GM23338 (cell line): Measurements from ENCODE around the gene BHLHA15. TPM values are rescaled to one million over a fixed set of nuclear protein-coding genes. Genes with fewer than 3 reads are reported as not detected.

Source experiments
- ATAC-seq: fragments of 200-7000 bp; cut with Tn5 transposase; 3 replicates; pipeline ENCODE4 v1.9.1; 2020
- DNase-seq: peaks from one replicate; pipeline ENCODE4 v3.0.0-alpha.2; 2015; ENCODE audit warnings: low spot score
- H2AFZ ChIP-seq: fragments of 200-600 bp; sonication (generic); 2 replicates; pipeline ENCODE4 v1.8.0; 2016; ENCODE audit warnings: antibody characterized with exemption, mild to moderate bottlenecking, moderate library complexity
- H3F3A ChIP-seq: fragments of 200-600 bp; sonication (generic); replicated peaks from 2 replicates; pipeline ENCODE4 v1.8.0; 2017; ENCODE audit warnings: antibody characterized with exemption, mixed run types, low read depth
- H3K27ac ChIP-seq: fragments of 200-600 bp; sonication (generic); 2 replicates; pipeline ENCODE4 v1.6.1; 2016; ENCODE audit warnings: low read depth
- H3K27me3 ChIP-seq: fragments of 200-600 bp; sonication (generic); 2 replicates; pipeline ENCODE4 v1.8.0; 2016; ENCODE audit warnings: mild to moderate bottlenecking, mixed run types, moderate library complexity; ENCODE audit not compliant: insufficient read depth
- H3K36me3 ChIP-seq: fragments of 200-600 bp; sonication (generic); 2 replicates; pipeline ENCODE4 v1.8.0; 2016; ENCODE audit warnings: mild to moderate bottlenecking; ENCODE audit not compliant: insufficient read depth
- H3K4me1 ChIP-seq: fragments of 200-600 bp; sonication (generic); 2 replicates; pipeline ENCODE4 v1.8.0; 2016; ENCODE audit warnings: mild to moderate bottlenecking, moderate library complexity; ENCODE audit not compliant: insufficient read depth
- H3K4me2 ChIP-seq: fragments of 200-600 bp; sonication (generic); 2 replicates; pipeline ENCODE4 v1.7.1; 2017; ENCODE audit warnings: mixed run types
- H3K4me3 ChIP-seq: fragments of 200-600 bp; sonication (generic); 2 replicates; pipeline ENCODE4 v1.6.1; 2016; ENCODE audit warnings: mixed run types
- H3K79me2 ChIP-seq: fragments of 200-600 bp; sonication (generic); replicated peaks from 2 replicates; pipeline ENCODE4 v1.8.0; 2017; ENCODE audit warnings: mild to moderate bottlenecking; ENCODE audit not compliant: insufficient read depth
- H3K9me2 ChIP-seq: fragments of 200-600 bp; sonication (generic); 2 replicates; pipeline ENCODE4 v1.8.0; 2017; ENCODE audit not compliant: insufficient read depth
- H4K20me1 ChIP-seq: fragments of 200-600 bp; sonication (generic); replicated peaks from 2 replicates; pipeline ENCODE4 v1.8.0; 2017; ENCODE audit warnings: mild to moderate bottlenecking; ENCODE audit not compliant: insufficient read depth
- H3K27ac Mint-ChIP-seq: 2 replicates; pipeline ENCODE4 v1.8.0; 2020; ENCODE audit warnings: inconsistent platforms, mild to moderate bottlenecking, moderate library complexity, mixed read lengths
- H3K27me3 Mint-ChIP-seq: 3 replicates; pipeline ENCODE4 v1.8.0; 2022; ENCODE audit warnings: low read depth, mild to moderate bottlenecking, moderate library complexity, mixed read lengths, inconsistent platforms; ENCODE audit not compliant: insufficient read depth, poor library complexity
- H3K36me3 Mint-ChIP-seq: 3 replicates; pipeline ENCODE4 v1.8.0; 2021; ENCODE audit warnings: low read depth, mild to moderate bottlenecking, inconsistent platforms, moderate library complexity, mixed read lengths
- H3K4me1 Mint-ChIP-seq: 3 replicates; pipeline ENCODE4 v1.8.0; 2020; ENCODE audit warnings: mild to moderate bottlenecking, inconsistent platforms, mixed read lengths
- H3K4me3 Mint-ChIP-seq: 3 replicates; pipeline ENCODE4 v1.8.0; 2021; ENCODE audit warnings: moderate library complexity, mild to moderate bottlenecking, inconsistent platforms, mixed read lengths
- H3K9me3 Mint-ChIP-seq: 3 replicates; pipeline ENCODE4 v1.8.0; 2020; ENCODE audit warnings: moderate library complexity, mild to moderate bottlenecking, inconsistent platforms, mixed read lengths
- CREB1 ChIP-seq: fragments of 250-450 bp; sonication (Bioruptor Pico); IDR thresholded peaks from 2 replicates; pipeline ENCODE4 v1.5.0; 2020; ENCODE audit warnings: low read depth, mild to moderate bottlenecking, moderate library complexity
- NANOG ChIP-seq: IDR thresholded peaks from 2 replicates; pipeline ENCODE4 v1.6.1; 2016; ENCODE audit warnings: antibody characterized with exemption, borderline replicate concordance
- POLR2AphosphoS5 ChIP-seq: IDR thresholded peaks from 2 replicates; pipeline ENCODE4 v1.6.1; 2016; ENCODE audit warnings: antibody characterized with exemption, low read depth
- REST ChIP-seq: IDR thresholded peaks from one replicate; pipeline ENCODE4 v1.6.1; 2018; ENCODE audit warnings: antibody characterized with exemption; ENCODE audit not compliant: unreplicated experiment
- STAT1 ChIP-seq: IDR thresholded peaks from one replicate; pipeline ENCODE4 v1.6.1; 2016; ENCODE audit warnings: antibody characterized with exemption; ENCODE audit not compliant: unreplicated experiment
- ZNF331 ChIP-seq: fragments of 250-450 bp; sonication (Bioruptor Pico); IDR thresholded peaks from 2 replicates; pipeline ENCODE4 v1.5.0; 2020; ENCODE audit warnings: low read depth, mild to moderate bottlenecking, moderate library complexity
- ZNF462 ChIP-seq: fragments of 250-450 bp; sonication (Bioruptor Pico); IDR thresholded peaks from 2 replicates; pipeline ENCODE4 v1.5.0; 2020; ENCODE audit warnings: mild to moderate bottlenecking, moderate library complexity
- long read RNA-seq: library from polyadenylated mRNA; unstranded; transcript quantifications from one replicate; pipeline ENCODE4 v2.0.0, GENCODE V29; 2020; ENCODE audit not compliant: unreplicated experiment
- polyA plus RNA-seq: library from polyadenylated mRNA; unstranded; fragments of >200 nt; fragmentation: Nextera tagmentation; extraction: Ambion mirVana; gene quantifications from 2 replicates; pipeline ENCODE4 v1.2.1, GENCODE V29; 2016
- total RNA-seq: library from RNA; depleted of rRNA; stranded (reverse); fragments of >200 nt; shearing (Covaris generic); gene quantifications from 2 replicates; pipeline ENCODE4 v1.2.3, GENCODE V29; 2014; rRNA removed

Gene BHLHA15
- 8.3 and 10.9 TPM in 2 replicates for total RNA-seq
- 0.99 and 1.4 TPM in 2 replicates for polyA plus RNA-seq
- long read RNA-seq, result 0 reads

DNA sequence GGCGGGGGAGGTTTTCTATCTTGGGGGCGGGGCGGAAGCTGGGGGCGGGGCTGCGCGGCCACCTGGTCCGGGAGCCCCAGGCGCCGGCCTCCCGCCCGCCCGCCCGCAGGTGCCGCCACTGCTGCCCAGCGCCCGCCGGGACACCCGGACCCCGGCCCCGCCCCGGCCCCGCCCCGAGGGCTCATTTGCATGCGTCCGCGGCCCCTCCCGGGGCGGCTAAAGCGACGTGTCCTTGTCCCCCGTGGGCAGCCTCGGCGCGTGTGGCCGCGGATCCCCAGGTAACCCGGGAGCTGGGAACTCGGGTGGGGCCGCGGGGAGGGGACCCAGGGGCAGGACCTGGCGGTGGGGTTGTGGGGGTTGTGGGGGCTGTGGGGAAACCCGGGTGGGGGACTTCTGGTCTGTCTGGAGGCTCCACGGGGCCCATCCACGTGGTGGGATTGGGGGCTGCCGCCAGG, at the start of gene BHLHA15:
TSS of gene BHLHA15 (plus strand) at position 219 of the 455 bp plus-strand sequence. CDS start 871 bp downstream, outside the sequence.
- Histone ChIP-seq H3F3A (no peaks in the 10 kb centered on the region), H4K20me1 (no peaks in the 10 kb centered on the region; the same call in 1 of the 2 replicates), H2AFZ (0 out of 2 replicates have a peak within 1 kb of the TSS, but pooled peaks have one; percentile 32), H3K4me3 (peak within 1 kb of the TSS; percentile 60), H3K36me3 (no peaks in the 10 kb centered on the region), H3K4me2 (peak within 1 kb of the TSS; percentile 67), H3K9me2 (no peaks in the 10 kb centered on the region), H3K79me2 (no peaks in the 10 kb centered on the region), H3K27ac (no peak within 1 kb of the TSS), H3K27me3 (no peaks in the 10 kb centered on the region), H3K4me1 (no peaks in the 10 kb centered on the region)
- TF ChIP-seq REST, result no peak
- ATAC-seq, result peak; percentile 45
- H3K27me3 Mint-ChIP-seq, result peaks cover 6% of the 10 kb centered on the region
- H3K9me3 Mint-ChIP-seq, result no peaks in the 10 kb centered on the region
- H3K4me3 Mint-ChIP-seq, result peak within 1 kb of the TSS; percentile 66
- peak; percentile 68 for DNase-seq
- H3K27ac Mint-ChIP-seq, result no peak within 1 kb of the TSS; the same call in 1 of the 2 replicates
- peaks cover 11% of the 10 kb centered on the region; the same call in 2 of the 3 replicates for H3K36me3 Mint-ChIP-seq
- H3K4me1 Mint-ChIP-seq, result peaks cover 6% of the 10 kb centered on the region

DNA sequence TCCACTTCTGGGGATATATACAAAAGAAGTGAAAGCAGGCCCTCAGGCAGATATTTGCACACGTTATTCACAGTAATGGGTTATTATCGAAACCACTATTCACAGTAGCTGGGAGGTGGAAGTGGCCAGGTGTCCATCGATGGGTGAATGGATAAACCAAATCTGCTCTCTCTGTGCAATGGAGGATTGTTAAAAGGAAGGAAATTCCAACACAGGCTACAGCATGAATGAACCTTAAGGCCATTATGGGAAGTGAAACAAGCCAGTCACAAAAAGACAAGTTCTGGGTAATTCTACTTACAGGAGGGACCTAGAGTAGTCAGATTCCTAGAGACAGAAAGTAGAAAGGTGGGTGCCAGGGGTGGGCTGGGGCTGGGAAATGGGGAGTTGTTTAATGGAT, 48.5 kb upstream of the BHLHA15 start:
- peaks cover 8% of the 10 kb centered on the region for H3K79me2 ChIP-seq
- Mint-ChIP-seq H3K9me3 (no peaks in the 10 kb centered on the region), H3K36me3 (peaks cover 6% of the 10 kb centered on the region; the same call in 2 of the 3 replicates), H3K4me3 (no peak overlapping the region), H3K27ac (no peak overlapping the region), H3K27me3 (peaks cover 3% of the 10 kb centered on the region), H3K4me1 (peaks cover 7% of the 10 kb centered on the region; the same call in 2 of the 3 replicates)
- H3K4me2 ChIP-seq, result no peak overlapping the region
- H4K20me1 ChIP-seq, result peaks cover 19% of the 10 kb centered on the region; the same call in 1 of the 2 replicates
- no peak overlapping the region for H3K4me3 ChIP-seq
- 0 out of 2 replicates have a peak, but pooled peaks cover 2% of the 10 kb centered on the region for H3F3A ChIP-seq
- no peak overlapping the region for H2AFZ ChIP-seq
- H3K4me1 ChIP-seq, result no peaks in the 10 kb centered on the region; the same call in none of the 2 replicates
- DNase-seq (no peak), ATAC-seq (no peak)
- no peaks in the 10 kb centered on the region for H3K9me2 ChIP-seq
- H3K27ac ChIP-seq, result no peak overlapping the region
- H3K27me3 ChIP-seq, result no peaks in the 10 kb centered on the region
- peaks cover 5% of the 10 kb centered on the region for H3K36me3 ChIP-seq
- TF ChIP-seq REST, result no peak
- no peak for TF ChIP-seq CREB1 (CRISPR knock-in tag)
- no peak for TF ChIP-seq NANOG
- no peak for TF ChIP-seq POLR2AphosphoS5
- TF ChIP-seq STAT1, result no peak
- TF ChIP-seq ZNF462 (CRISPR knock-in tag), result no peak
- TF ChIP-seq ZNF331 (CRISPR knock-in tag), result no peak
